Effector memory CD4-positive, alpha-beta T cell (primary cell): ENCODE results near the gene GNPDA1.
"Not testable (repeated sequence)": the region's sequence is repeated elsewhere in the genome, so short reads cannot be mapped to it uniquely, and the experiment has no call there.

Experiments
- DNase-seq, 3 donors: peaks; one replicate each; pipeline ENCODE4 v3.0.0-alpha.2; 2020
- H3K27ac ChIP-seq: 2 replicates; pipeline ENCODE4 v1.7.0; 2013; ENCODE audit warnings: mild to moderate bottlenecking, low read length, moderate library complexity; ENCODE audit not compliant: insufficient read depth, poor library complexity, severe bottlenecking
- H3K27me3 ChIP-seq: replicated peaks from 2 replicates; pipeline ENCODE4 v1.7.0; 2013; ENCODE audit warnings: mild to moderate bottlenecking, low read length; ENCODE audit not compliant: insufficient read depth, control insufficient read depth, poor library complexity, severe bottlenecking
- H3K36me3 ChIP-seq: 2 replicates; pipeline ENCODE4 v1.7.0; 2013; ENCODE audit warnings: mild to moderate bottlenecking, low read length, moderate library complexity; ENCODE audit not compliant: control insufficient read depth, insufficient read depth
- H3K4me1 ChIP-seq: 2 replicates; pipeline ENCODE4 v1.7.0; 2013; ENCODE audit warnings: low read length, mild to moderate bottlenecking; ENCODE audit not compliant: control insufficient read depth, insufficient read depth, poor library complexity, severe bottlenecking
- H3K4me3 ChIP-seq: 2 replicates; pipeline ENCODE4 v1.7.0; 2013; ENCODE audit warnings: low read length, low read depth, mild to moderate bottlenecking; ENCODE audit not compliant: insufficient read depth, poor library complexity, severe bottlenecking
- H3K9me3 ChIP-seq: 2 replicates; pipeline ENCODE4 v1.7.0; 2013; ENCODE audit warnings: mild to moderate bottlenecking, low read length, moderate library complexity; ENCODE audit not compliant: control insufficient read depth
- total RNA-seq, 3 donors: gene quantifications; one replicate each; lab custom pipeline; 2026; lab: John Stamatoyannopoulos, UW

Gene GNPDA1
- 12.3 to 13.2 (median 12.8) reads per million in 3 donors for total RNA-seq

DNA sequence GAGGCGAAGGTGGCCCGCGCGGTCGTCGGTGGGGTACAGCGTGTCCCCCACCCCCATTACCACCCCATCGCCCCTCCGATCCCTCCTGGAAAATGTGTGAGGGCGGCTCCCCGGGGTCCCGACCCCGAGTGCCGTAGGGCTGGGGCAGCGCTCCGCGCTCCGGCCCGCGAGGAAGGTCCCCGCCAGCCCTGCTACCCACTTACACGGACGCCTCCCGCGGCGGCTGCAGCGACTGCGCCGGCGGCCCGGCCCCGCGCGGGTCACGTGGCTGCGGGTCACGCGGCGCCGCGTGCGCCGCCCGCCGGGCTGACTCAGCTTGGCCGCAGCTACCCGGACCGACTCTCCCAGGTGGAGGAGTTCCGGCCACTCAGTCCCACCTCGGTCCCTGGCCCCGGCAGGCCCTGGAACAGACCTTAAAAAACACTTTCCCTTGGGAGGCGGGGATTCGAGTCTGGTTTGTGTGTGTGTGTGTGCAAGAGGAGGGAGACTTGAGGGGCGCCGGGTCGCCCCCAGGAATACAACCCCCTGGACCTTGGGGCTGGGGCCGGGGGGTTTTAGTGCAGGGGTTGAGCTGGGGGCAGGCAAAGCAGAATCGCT lies at the start of gene GNPDA1:
GNPDA1 (minus strand) TSS at position 236 of the 597 bp plus-strand sequence. CDS start 992 bp downstream, outside the sequence.
- no peaks in the 10 kb centered on the region for H3K9me3 ChIP-seq
- no peaks in the 10 kb centered on the region for H3K27me3 ChIP-seq
- DNase-seq: peak; percentile 53 to 67 (median 58)
- peaks cover 2% of the 10 kb centered on the region for H3K36me3 ChIP-seq
- H3K4me1 ChIP-seq: peaks cover 37% of the 10 kb centered on the region
- H3K27ac ChIP-seq: peak within 1 kb of the TSS; percentile 69
- peak within 1 kb of the TSS; percentile 67 for H3K4me3 ChIP-seq

DNA sequence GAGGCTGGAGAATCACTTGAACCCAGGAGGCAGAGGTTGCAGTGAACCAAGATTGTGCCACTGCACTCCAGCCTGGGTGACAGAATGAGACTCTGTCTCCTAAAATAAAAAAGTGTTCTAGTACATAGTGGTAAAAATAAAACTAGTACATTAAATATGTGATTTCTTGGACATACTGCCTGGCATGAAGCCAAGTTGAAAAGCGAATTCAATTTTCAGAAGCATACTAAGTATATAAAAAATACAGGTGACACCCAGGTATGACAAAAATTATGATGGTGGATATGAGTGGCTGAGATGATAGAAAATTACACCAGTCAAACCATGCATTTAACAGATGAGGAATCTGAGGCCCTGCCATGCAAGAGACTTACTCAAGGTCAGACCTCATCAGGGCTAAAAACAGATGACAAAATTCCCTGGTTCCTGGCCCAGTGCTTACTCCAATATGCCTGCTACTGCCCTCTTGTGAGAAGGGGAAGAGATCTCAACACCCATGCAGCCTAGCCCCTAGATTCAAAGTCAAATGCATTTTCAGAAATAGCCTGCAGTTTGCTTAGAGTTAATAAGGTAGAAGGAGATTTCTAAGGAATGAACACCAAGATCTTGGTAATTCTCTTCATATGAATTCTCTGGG lies 46.6 kb upstream of the GNPDA1 start:
- Histone ChIP-seq H3K36me3 (no peaks in the 10 kb centered on the region), H3K27ac (no peak overlapping the region), H3K27me3 (no peaks in the 10 kb centered on the region), H3K4me3 (no peak overlapping the region), H3K9me3 (no peaks in the 10 kb centered on the region), H3K4me1 (peaks cover 4% of the 10 kb centered on the region)
- no peak for DNase-seq

DNA sequence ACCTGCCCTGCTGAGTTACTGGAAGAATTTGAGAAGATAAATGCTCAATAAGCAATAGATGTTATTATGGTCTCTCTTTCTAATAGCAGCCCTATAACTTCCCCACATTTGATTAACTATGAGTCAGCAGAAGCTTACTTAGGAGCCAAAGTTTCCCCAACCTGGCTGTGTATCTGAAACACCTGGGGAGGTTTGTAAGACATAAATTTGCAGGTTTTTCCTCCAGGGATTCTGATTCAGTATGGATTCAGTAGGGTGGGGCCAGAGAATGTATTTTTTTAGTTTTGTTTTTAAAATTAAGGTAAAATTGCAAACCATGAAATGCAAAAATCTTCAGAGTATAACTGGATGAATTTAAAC lies 44.9 kb upstream of the GNPDA1 start:
- no peak overlapping the region for H3K27ac ChIP-seq
- no peaks in the 10 kb centered on the region for H3K36me3 ChIP-seq
- H3K9me3 ChIP-seq: no peaks in the 10 kb centered on the region
- H3K4me1 ChIP-seq: no peaks in the 10 kb centered on the region
- no peak for DNase-seq
- no peak overlapping the region for H3K4me3 ChIP-seq
- no peaks in the 10 kb centered on the region for H3K27me3 ChIP-seq

- Histone ChIP-seq H3K27ac (no peak overlapping the region), H3K27me3 (no peaks in the 10 kb centered on the region), H3K9me3 (no peaks in the 10 kb centered on the region), H3K36me3 (no peaks in the 10 kb centered on the region), H3K4me1 (no peaks in the 10 kb centered on the region), H3K4me3 (no peak overlapping the region)
- DNase-seq: no peak
Observed at GRCh38 chr5:142056816-142057696, 44.2 kb upstream of the GNPDA1 start.

DNA sequence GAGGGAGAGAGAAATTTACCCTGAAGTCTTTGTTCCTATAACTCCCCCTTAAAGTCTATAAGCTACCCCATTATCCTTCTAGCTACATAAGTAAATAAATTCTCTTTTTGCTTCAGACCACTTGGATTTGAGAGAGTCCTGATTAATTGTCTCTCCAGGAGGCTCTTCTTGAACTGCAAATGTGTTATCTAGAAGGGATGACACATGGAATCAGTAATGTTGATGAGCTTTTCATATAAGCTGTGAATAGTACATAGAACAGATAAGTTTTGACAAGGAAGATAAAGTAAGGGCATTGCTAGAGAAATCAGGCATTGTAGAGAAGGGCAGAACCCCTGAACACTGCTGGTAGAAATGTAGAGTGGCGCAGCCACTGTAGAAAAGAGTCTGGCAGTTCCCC lies 42.5 kb upstream of the GNPDA1 start:
- no peak for DNase-seq
- Histone ChIP-seq H3K4me3 (no peak overlapping the region), H3K36me3 (no peaks in the 10 kb centered on the region), H3K27me3 (no peaks in the 10 kb centered on the region), H3K27ac (no peak overlapping the region), H3K4me1 (no peaks in the 10 kb centered on the region), H3K9me3 (no peaks in the 10 kb centered on the region)

DNA sequence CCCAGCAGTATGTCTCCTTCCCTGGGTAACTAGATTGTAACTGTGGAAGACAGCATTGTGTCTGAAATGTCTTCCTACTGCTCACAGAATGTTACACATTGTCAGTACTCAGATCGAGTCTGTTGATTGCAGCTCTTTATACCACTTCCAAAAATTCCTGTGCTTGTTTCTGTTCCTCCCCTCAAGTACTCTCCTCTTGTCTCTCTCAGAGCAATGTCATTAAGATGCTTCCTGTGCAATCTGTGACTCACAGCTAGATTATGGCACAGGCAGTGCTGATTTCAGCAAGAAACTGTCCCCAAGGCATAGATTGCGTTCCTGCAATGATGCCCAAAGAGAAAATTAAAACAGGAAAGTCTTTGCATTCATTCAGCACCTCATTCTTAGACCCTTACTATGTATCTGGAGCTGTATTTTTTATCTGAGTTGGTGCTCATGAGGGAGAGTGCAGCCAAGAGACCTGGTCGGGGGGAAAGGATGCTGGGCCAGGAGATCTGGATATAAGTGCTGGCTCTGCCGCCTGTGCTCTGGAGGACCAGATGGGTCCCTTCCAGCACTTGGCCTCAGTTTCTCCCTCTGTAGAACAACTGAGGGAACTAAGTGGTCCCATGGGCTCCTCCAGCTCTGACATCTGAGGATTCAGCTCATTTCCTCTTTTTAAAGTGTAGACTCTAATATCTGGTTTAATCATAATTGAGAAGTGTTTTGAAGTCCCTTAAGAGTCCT lies 40.8 kb upstream of the GNPDA1 start:
- H3K27ac ChIP-seq: no peak overlapping the region
- H3K27me3 ChIP-seq: no peaks in the 10 kb centered on the region
- no peaks in the 10 kb centered on the region for H3K4me1 ChIP-seq
- no peaks in the 10 kb centered on the region for H3K9me3 ChIP-seq
- DNase-seq: no peak
- no peak overlapping the region for H3K4me3 ChIP-seq
- no peaks in the 10 kb centered on the region for H3K36me3 ChIP-seq

- not testable (repeated sequence) for H3K4me3 ChIP-seq, H3K36me3 ChIP-seq, H3K9me3 ChIP-seq, H3K27ac ChIP-seq, H3K4me1 ChIP-seq, H3K27me3 ChIP-seq, DNase-seq
Observed at GRCh38 chr5:142052026-142052425, 39.2 kb upstream of the GNPDA1 start.

- Histone ChIP-seq H3K36me3 (no peaks in the 10 kb centered on the region), H3K27ac (no peak overlapping the region), H3K27me3 (no peaks in the 10 kb centered on the region), H3K4me3 (no peak overlapping the region), H3K4me1 (no peaks in the 10 kb centered on the region), H3K9me3 (no peaks in the 10 kb centered on the region)
- no peak for DNase-seq
Observed at GRCh38 chr5:142048272-142048671, 35.4 kb upstream of the GNPDA1 start.

DNA sequence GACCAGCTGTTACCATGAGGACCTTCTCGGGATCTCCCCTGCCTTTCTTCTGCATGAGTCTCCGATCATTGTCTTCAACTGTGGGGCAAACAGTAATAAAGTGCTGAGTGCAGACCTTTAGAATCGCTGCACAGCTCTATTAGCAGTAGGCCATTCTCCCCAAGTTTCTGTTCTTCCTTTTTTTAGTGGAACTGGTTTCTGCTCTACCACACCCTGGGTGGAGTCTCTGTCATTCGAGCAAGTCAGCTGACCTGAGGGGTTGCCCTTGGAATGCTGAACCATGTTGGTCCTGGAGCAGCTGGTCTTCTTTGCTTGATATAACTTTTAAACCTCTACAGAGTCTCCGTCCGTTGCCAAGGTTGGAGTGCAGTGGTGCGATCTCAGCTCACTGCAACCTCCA lies 33.4 kb upstream of the GNPDA1 start:
- H3K36me3 ChIP-seq: no peaks in the 10 kb centered on the region
- H3K27ac ChIP-seq: no peak overlapping the region
- no peaks in the 10 kb centered on the region for H3K9me3 ChIP-seq
- H3K27me3 ChIP-seq: no peaks in the 10 kb centered on the region
- H3K4me1 ChIP-seq: no peaks in the 10 kb centered on the region
- DNase-seq: no peak
- H3K4me3 ChIP-seq: no peak overlapping the region
